Hepatocyte (in vitro differentiated cells): ENCODE measurements around the gene PREX1. TPM values are rescaled to one million over a fixed set of nuclear protein-coding genes. Genes with fewer than 3 reads are reported as not detected.

Source experiments
- DNase-seq: peaks from one replicate; pipeline ENCODE4 v3.0.0-alpha.2; 2016; ENCODE audit warnings: low spot score
- H2AFZ ChIP-seq: fragments of 200-600 bp; sonication (generic); 2 replicates; pipeline ENCODE4 v1.6.0; 2016; ENCODE audit warnings: antibody characterized with exemption, mild to moderate bottlenecking
- H3K27ac ChIP-seq: fragments of 200-600 bp; sonication (generic); 2 replicates; pipeline ENCODE4 v1.5.1; 2016; ENCODE audit warnings: mild to moderate bottlenecking
- H3K27me3 ChIP-seq: fragments of 200-600 bp; sonication (generic); 2 replicates; pipeline ENCODE4 v1.6.1; 2016
- H3K36me3 ChIP-seq: fragments of 200-600 bp; sonication (generic); replicated peaks from 2 replicates; pipeline ENCODE4 v1.5.1; 2016; ENCODE audit warnings: low read depth; ENCODE audit not compliant: insufficient read depth
- H3K4me1 ChIP-seq: fragments of 200-600 bp; sonication (generic); 2 replicates; pipeline ENCODE4 v1.5.1; 2016; ENCODE audit warnings: mild to moderate bottlenecking, moderate library complexity; ENCODE audit not compliant: insufficient read depth
- H3K4me2 ChIP-seq: fragments of 200-600 bp; sonication (generic); 2 replicates; pipeline ENCODE4 v1.6.0; 2016
- H3K4me3 ChIP-seq: fragments of 200-600 bp; sonication (generic); 2 replicates; pipeline ENCODE4 v1.5.1; 2016; ENCODE audit warnings: mild to moderate bottlenecking
- H3K79me2 ChIP-seq: fragments of 200-600 bp; sonication (generic); 2 replicates; pipeline ENCODE4 v1.6.0; 2017; ENCODE audit warnings: mild to moderate bottlenecking
- H3K9me2 ChIP-seq: fragments of 200-600 bp; sonication (generic); replicated peaks from 2 replicates; pipeline ENCODE4 v1.6.0; 2017; ENCODE audit warnings: mild to moderate bottlenecking; ENCODE audit not compliant: insufficient read depth
- H3K9me3 ChIP-seq: fragments of 200-600 bp; sonication (generic); 2 replicates; pipeline ENCODE4 v1.5.1; 2016; ENCODE audit warnings: low read depth, mild to moderate bottlenecking
- H4K20me1 ChIP-seq: fragments of 200-600 bp; sonication (generic); 2 replicates; pipeline ENCODE4 v1.6.0; 2016; ENCODE audit warnings: mild to moderate bottlenecking; ENCODE audit not compliant: insufficient read depth, poor library complexity, severe bottlenecking
- EZH2 ChIP-seq: fragments of 200-600 bp; sonication (generic); IDR thresholded peaks from 2 replicates; pipeline ENCODE4 v1.6.1; 2016; ENCODE audit warnings: antibody characterized with exemption, mild to moderate bottlenecking, borderline replicate concordance
- EZH2phosphoT487 ChIP-seq: fragments of 200-600 bp; sonication (generic); IDR thresholded peaks from one replicate; pipeline ENCODE4 v1.6.1; 2018; ENCODE audit warnings: antibody characterized with exemption, mild to moderate bottlenecking, low read depth, moderate library complexity; ENCODE audit not compliant: unreplicated experiment, severe bottlenecking
- WGBS: methylation state at CpG from one replicate; pipeline ENCODE4 v1.1.6; 2016; ENCODE audit warnings: low lambda C conversion rate; ENCODE audit errors: missing lambda C conversion rate; 5-methylcytosine and 5-hydroxymethylcytosine counted together
- polyA plus RNA-seq: library from polyadenylated mRNA; unstranded; fragments of >200 nt; fragmentation: Nextera tagmentation; extraction: Ambion mirVana; gene quantifications from 2 replicates; pipeline ENCODE4 v1.2.1, GENCODE V29; 2016
- total RNA-seq: library from RNA; depleted of rRNA; stranded (reverse); fragments of >200 nt; gene quantifications from 2 replicates; pipeline ENCODE4 v1.2.3, GENCODE V29; 2014
- TF ChIP-seq, protein P1 (sequence below): fragments of 200-600 bp; sonication (generic); IDR thresholded peaks from 2 replicates; pipeline ENCODE4 v1.5.1; 2016; ENCODE audit warnings: antibody characterized with exemption, mild to moderate bottlenecking; ENCODE audit not compliant: poor library complexity

PREX1 gene
- total and polyA plus RNA-seq, 2 experiments from 2014 or later = 1.8 to 2.9 TPM

- TF ChIP-seq, protein P1, sequence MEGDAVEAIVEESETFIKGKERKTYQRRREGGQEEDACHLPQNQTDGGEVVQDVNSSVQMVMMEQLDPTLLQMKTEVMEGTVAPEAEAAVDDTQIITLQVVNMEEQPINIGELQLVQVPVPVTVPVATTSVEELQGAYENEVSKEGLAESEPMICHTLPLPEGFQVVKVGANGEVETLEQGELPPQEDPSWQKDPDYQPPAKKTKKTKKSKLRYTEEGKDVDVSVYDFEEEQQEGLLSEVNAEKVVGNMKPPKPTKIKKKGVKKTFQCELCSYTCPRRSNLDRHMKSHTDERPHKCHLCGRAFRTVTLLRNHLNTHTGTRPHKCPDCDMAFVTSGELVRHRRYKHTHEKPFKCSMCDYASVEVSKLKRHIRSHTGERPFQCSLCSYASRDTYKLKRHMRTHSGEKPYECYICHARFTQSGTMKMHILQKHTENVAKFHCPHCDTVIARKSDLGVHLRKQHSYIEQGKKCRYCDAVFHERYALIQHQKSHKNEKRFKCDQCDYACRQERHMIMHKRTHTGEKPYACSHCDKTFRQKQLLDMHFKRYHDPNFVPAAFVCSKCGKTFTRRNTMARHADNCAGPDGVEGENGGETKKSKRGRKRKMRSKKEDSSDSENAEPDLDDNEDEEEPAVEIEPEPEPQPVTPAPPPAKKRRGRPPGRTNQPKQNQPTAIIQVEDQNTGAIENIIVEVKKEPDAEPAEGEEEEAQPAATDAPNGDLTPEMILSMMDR = no peak
- TF ChIP-seq EZH2phosphoT487 = no peak
- no peak for TF ChIP-seq EZH2
- WGBS = 95% methylated on average over 10 of the region's 10 CpGs
- H4K20me1 ChIP-seq = no peaks in the 10 kb centered on the region
- H3K27me3 ChIP-seq = no peaks in the 10 kb centered on the region
- no peak overlapping the region for H3K4me2 ChIP-seq
- no peak overlapping the region for H2AFZ ChIP-seq
- no peak overlapping the region for H3K27ac ChIP-seq
- DNase-seq = no peak
- no peaks in the 10 kb centered on the region for H3K4me1 ChIP-seq
- no peak overlapping the region for H3K4me3 ChIP-seq
- H3K9me3 ChIP-seq = no peaks in the 10 kb centered on the region
- H3K9me2 ChIP-seq = no peaks in the 10 kb centered on the region
- no peaks in the 10 kb centered on the region for H3K79me2 ChIP-seq
- no peaks in the 10 kb centered on the region for H3K36me3 ChIP-seq
Measured at GRCh38 chr20:48801197-48801596, 26.6 kb downstream of the PREX1 start.

- no peaks in the 10 kb centered on the region for H3K36me3 ChIP-seq
- H2AFZ ChIP-seq = no peak overlapping the region
- no peak overlapping the region for H3K4me3 ChIP-seq
- no peaks in the 10 kb centered on the region for H3K79me2 ChIP-seq
- H4K20me1 ChIP-seq = no peaks in the 10 kb centered on the region
- H3K4me1 ChIP-seq = no peaks in the 10 kb centered on the region
- 47% methylated on average over 4 of the region's 4 CpGs for WGBS
- no peaks in the 10 kb centered on the region for H3K9me3 ChIP-seq
- H3K27me3 ChIP-seq = no peaks in the 10 kb centered on the region
- DNase-seq = no peak
- no peak overlapping the region for H3K4me2 ChIP-seq
- TF ChIP-seq, protein P1 = no peak
- TF ChIP-seq EZH2phosphoT487 = no peak
- H3K9me2 ChIP-seq = no peaks in the 10 kb centered on the region
- H3K27ac ChIP-seq = no peak overlapping the region
Measured at GRCh38 chr20:48800177-48800576, 27.6 kb downstream of the PREX1 start.

GRCh38 chr20:48799328-48800105, 28.3 kb downstream of the PREX1 start:
- H3K9me2 ChIP-seq = no peaks in the 10 kb centered on the region
- H3K79me2 ChIP-seq = no peaks in the 10 kb centered on the region
- H2AFZ ChIP-seq = no peak overlapping the region
- H3K4me2 ChIP-seq = no peak overlapping the region
- no peaks in the 10 kb centered on the region for H3K4me1 ChIP-seq
- H3K4me3 ChIP-seq = no peak overlapping the region
- no peaks in the 10 kb centered on the region for H3K27me3 ChIP-seq
- no peaks in the 10 kb centered on the region for H3K36me3 ChIP-seq
- 78% methylated on average over 12 of the region's 12 CpGs for WGBS
- no peaks in the 10 kb centered on the region for H4K20me1 ChIP-seq
- no peaks in the 10 kb centered on the region for H3K9me3 ChIP-seq
- no peak for DNase-seq
- no peak for TF ChIP-seq EZH2
- TF ChIP-seq, protein P1 = no peak
- TF ChIP-seq EZH2phosphoT487 = no peak
- no peak overlapping the region for H3K27ac ChIP-seq
